ENCODE data around the gene LGALS8.
A peak's percentile ranks its signal among the peaks of the same experiment; 100 is the strongest.

Gene LGALS8

GRCh38 chr1:236520445-236521005 is 3.3 kb upstream of the LGALS8 start:
- H3K27me3 ChIP-seq (ENCODE audit: insufficient read depth, poor library complexity, severe bottlenecking): no peaks in the 10 kb centered on the region
- H3K4me1 ChIP-seq (ENCODE audit: insufficient read depth, poor library complexity, severe bottlenecking): peaks cover 19% of the 10 kb centered on the region
- no peak for DNase-seq (ENCODE audit: low spot score)

GRCh38 chr1:236522937-236523703 is 662 bp upstream of the LGALS8 start:
- Histone ChIP-seq H3K36me3 (ENCODE audit: low read depth) (peaks cover 19% of the 10 kb centered on the region), H3K27ac (ENCODE audit: poor library complexity, severe bottlenecking) (peak overlapping the region; percentile 49), H3K9me3 (ENCODE audit: severe bottlenecking) (no peaks in the 10 kb centered on the region), H3K4me1 (ENCODE audit: insufficient read depth, poor library complexity, severe bottlenecking) (peaks cover 6% of the 10 kb centered on the region), H3K4me3 (ENCODE audit: severe bottlenecking) (peak overlapping the region; percentile 60), H3K27me3 (ENCODE audit: insufficient read depth, poor library complexity, severe bottlenecking) (no peaks in the 10 kb centered on the region)
- no peak for DNase-seq (ENCODE audit: low spot score)
- no peak for TF ChIP-seq CTCF (IDR thresholded peaks at IDR 0.05; ENCODE audit: poor library complexity, severe bottlenecking)
- ATAC-seq (ENCODE audit: low read depth): peak; percentile 47

More at GRCh38 chr1:236520445-236521005, 3.3 kb upstream of the LGALS8 start:
- Histone ChIP-seq H3K4me3 (ENCODE audit: severe bottlenecking) (no peak overlapping the region), H3K36me3 (ENCODE audit: low read depth) (peaks cover 4% of the 10 kb centered on the region), H3K27ac (ENCODE audit: poor library complexity, severe bottlenecking) (no peak overlapping the region), H3K9me3 (ENCODE audit: severe bottlenecking) (no peaks in the 10 kb centered on the region)
- no peak for ATAC-seq (ENCODE audit: low read depth)
- no peak for TF ChIP-seq CTCF (IDR thresholded peaks at IDR 0.05; ENCODE audit: poor library complexity, severe bottlenecking)

GRCh38 chr1:236524142-236524894 is 536 bp downstream of the LGALS8 start:
- H3K9me3 ChIP-seq (ENCODE audit: severe bottlenecking): no peaks in the 10 kb centered on the region
- DNase-seq (ENCODE audit: low spot score) (no peak), ATAC-seq (ENCODE audit: low read depth) (peak; percentile 76)
- peak overlapping the region; percentile 49 for H3K27ac ChIP-seq (ENCODE audit: poor library complexity, severe bottlenecking)
- H3K36me3 ChIP-seq (ENCODE audit: low read depth): peaks cover 19% of the 10 kb centered on the region
- no peaks in the 10 kb centered on the region for H3K4me1 ChIP-seq (ENCODE audit: insufficient read depth, poor library complexity, severe bottlenecking)
- H3K27me3 ChIP-seq (ENCODE audit: insufficient read depth, poor library complexity, severe bottlenecking): no peaks in the 10 kb centered on the region
- no peak for TF ChIP-seq CTCF (IDR thresholded peaks at IDR 0.05; ENCODE audit: poor library complexity, severe bottlenecking)
- peak overlapping the region; percentile 60 for H3K4me3 ChIP-seq (ENCODE audit: severe bottlenecking)

- DNase-seq (ENCODE audit: low spot score) (no peak), ATAC-seq (ENCODE audit: low read depth) (no peak)
- Histone ChIP-seq H3K36me3 (ENCODE audit: low read depth) (peaks cover 19% of the 10 kb centered on the region), H3K27me3 (ENCODE audit: insufficient read depth, poor library complexity, severe bottlenecking) (no peaks in the 10 kb centered on the region), H3K4me1 (ENCODE audit: insufficient read depth, poor library complexity, severe bottlenecking) (no peaks in the 10 kb centered on the region), H3K9me3 (ENCODE audit: severe bottlenecking) (no peaks in the 10 kb centered on the region), H3K27ac (ENCODE audit: poor library complexity, severe bottlenecking) (peak overlapping the region; percentile 49), H3K4me3 (ENCODE audit: severe bottlenecking) (peak overlapping the region; percentile 60)
- no peak for TF ChIP-seq CTCF (IDR thresholded peaks at IDR 0.05; ENCODE audit: poor library complexity, severe bottlenecking)
These were observed 1.1 kb downstream of the LGALS8 start for GRCh38 chr1:236524895-236525184.

Measured in RWPE2 (cell line).